Upper lobe of left lung (tissue), 4 donors: ENCODE data around the gene FXR2.

Experiments used
- POLR2A ChIP-seq, 4 donors: fragments of 450-650 bp; IDR thresholded peaks; one replicate each; pipeline ENCODE4 v1.5.1; 2016 to 2017; ENCODE audit warnings: antibody characterized with exemption in 4 of 4, mild to moderate bottlenecking in 2 of 4
- POLR2AphosphoS5 ChIP-seq, 2 donors: sonication (generic); formaldehyde crosslinking; IDR thresholded peaks; one replicate each; pipeline ENCODE4 v1.5.1; 2017; ENCODE audit warnings: antibody characterized with exemption in 2 of 2

GRCh38 chr17:7549401-7550055 is 65.2 kb downstream of the FXR2 start:
- TF ChIP-seq POLR2A (IDR thresholded peaks at IDR 0.05) (no peak), POLR2AphosphoS5 (IDR thresholded peaks at IDR 0.05) (no peak)
